Transverse colon (tissue), 4 donors: ENCODE data around the gene RIN3. TPM values are rescaled to one million over a fixed set of nuclear protein-coding genes. Genes with fewer than 3 reads are reported as not detected.
"Not testable (repeated sequence)": the region's sequence is repeated elsewhere in the genome, so short reads cannot be mapped to it uniquely, and the experiment has no call there.

ENCODE experiments used
- DNase-seq: peaks from one replicate; pipeline ENCODE4 v3.0.0-alpha.2; 2019
- H3K27ac ChIP-seq, 4 donors: fragments of 200-600 bp; sonication (generic); 2 replicates each; pipeline ENCODE4 v1.5.1; 2016 to 2018; ENCODE audit warnings: inconsistent platforms in 4 of 4
- H3K27me3 ChIP-seq: fragments of 200-600 bp; sonication (generic); 2 replicates; pipeline ENCODE4 v1.5.1; 2017; ENCODE audit warnings: inconsistent platforms
- H3K36me3 ChIP-seq, 4 donors: fragments of 200-600 bp; sonication (generic); 2 replicates each; pipeline ENCODE4 v1.5.1; 2017 to 2019; ENCODE audit warnings: inconsistent platforms in 4 of 4
- H3K4me1 ChIP-seq, 4 donors: fragments of 200-600 bp; sonication (generic); 2 replicates each; pipeline ENCODE4 v1.5.1; 2017 to 2020; ENCODE audit warnings: inconsistent platforms in 4 of 4
- H3K4me3 ChIP-seq, 4 donors: fragments of 200-600 bp; sonication (generic); 1 replicate in 1 of 4; 2 replicates in 3 of 4; pipeline versions ENCODE4 v1.5.1 to v1.6.1; 2017 to 2019; ENCODE audit warnings: inconsistent platforms in 4 of 4
- H3K9me3 ChIP-seq, 2 donors: fragments of 200-600 bp; sonication (generic); 2 replicates each; pipeline ENCODE4 v1.5.1; 2017 to 2019; ENCODE audit warnings: inconsistent platforms in 2 of 2
- EP300 ChIP-seq: sonication (generic); formaldehyde crosslinking; IDR thresholded peaks from one replicate; pipeline ENCODE4 v1.6.1; 2017; ENCODE audit warnings: antibody characterized with exemption, low read depth
- POLR2A ChIP-seq: fragments of 450-650 bp; IDR thresholded peaks from one replicate; pipeline ENCODE4 v1.6.1; 2016; ENCODE audit warnings: antibody characterized with exemption, mild to moderate bottlenecking, moderate library complexity
- POLR2AphosphoS5 ChIP-seq, 3 donors: sonication (generic); formaldehyde crosslinking; IDR thresholded peaks; one replicate each; pipeline ENCODE4 v1.6.1; 2016; ENCODE audit warnings: antibody characterized with exemption in 3 of 3
- WGBS, 2 donors: methylation state at CpG; one replicate each; pipeline ENCODE4 v1.1.5; 2018; ENCODE audit warnings: low coverage in 1 of 2; 5-methylcytosine and 5-hydroxymethylcytosine counted together
- in situ Hi-C, 4 donors: fragments of 200-750 bp; cut with MboI; loops; one replicate each; pipeline versions ENCODE4 v1.15.0 to v1.15.1; 2017; ENCODE audit warnings: low sequenced_read_pairs in 3 of 4, low pct_ligation_motif_present in 1 of 4, low pct_unique_long_range_greater_than_20kb in 1 of 4
- intact Hi-C: fragments of 100-400 bp; cut with DNase I; formaldehyde crosslinking; loops from one replicate; pipeline ENCODE4 v1.15.1; 2023; ENCODE audit warnings: low total_unique reads
- total RNA-seq, 4 donors: library from RNA; depleted of rRNA; stranded (reverse); fragments of >200 nt; gene quantifications; one replicate each; pipeline ENCODE4 v1.1.0, GENCODE V29; 2016
- TF ChIP-seq, protein P1 (sequence below), 5 experiments: fragments of 200-600 bp in 3 of 5; fragments of 450-650 bp in 2 of 5; sonication (generic) in 3 of 5; IDR thresholded peaks; 1 replicate in 2 of 5; 2 replicates in 3 of 5; pipeline ENCODE4 v1.5.1; 2016 to 2017; ENCODE audit warnings: antibody characterized with exemption in 5 of 5, inconsistent platforms in 3 of 5, mild to moderate bottlenecking in 2 of 5, moderate library complexity in 1 of 5

Gene RIN3
- total RNA-seq, 4 donors from 2014 or later: 16.2 to 24.3 (median 20.7) TPM

DNA sequence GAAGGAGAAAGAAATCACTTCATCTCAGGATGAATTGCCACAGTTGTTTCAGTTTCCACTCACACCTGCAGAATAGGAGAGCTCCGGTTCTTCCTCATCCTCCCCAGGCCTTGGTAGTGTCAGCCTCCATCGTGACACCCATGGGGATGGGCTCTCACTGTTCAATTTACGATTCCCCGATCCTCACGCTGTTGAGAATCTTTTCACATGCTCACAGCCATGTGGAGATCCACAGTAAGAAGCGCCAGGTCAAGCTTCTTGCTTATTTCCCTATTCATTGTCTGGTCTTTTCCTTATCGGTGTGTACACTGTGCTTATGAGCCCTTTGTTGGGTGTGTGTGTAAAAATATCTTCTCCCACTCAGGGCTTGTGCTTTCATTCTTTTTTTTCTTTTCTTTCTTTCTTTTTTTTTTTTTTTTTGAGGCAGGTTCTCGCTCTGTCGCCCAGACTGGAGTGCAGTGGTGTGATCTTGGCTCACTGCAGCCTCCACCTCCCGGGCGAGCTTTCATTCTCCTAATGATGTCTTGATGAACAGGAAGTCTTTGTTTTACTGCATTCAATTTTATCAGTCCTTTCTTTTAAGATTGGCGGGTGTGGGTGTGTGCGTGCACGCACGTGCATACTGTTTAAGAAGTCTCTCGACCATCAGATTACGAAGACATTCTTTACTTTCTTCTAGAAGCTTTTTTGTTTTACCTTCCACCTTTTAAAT is 21.5 kb downstream of the RIN3 start:
- peak overlapping the region; percentile 51 to 69 (median 60) for H3K27ac ChIP-seq
- DNase-seq: peak; percentile 48
- in situ Hi-C loops: no loop called here
- intact Hi-C loops: no loop called here
- peak overlapping the region in 1 of 4 donors; percentile 9 for H3K4me3 ChIP-seq
- no peak for TF ChIP-seq EP300
- TF ChIP-seq, protein P1, sequence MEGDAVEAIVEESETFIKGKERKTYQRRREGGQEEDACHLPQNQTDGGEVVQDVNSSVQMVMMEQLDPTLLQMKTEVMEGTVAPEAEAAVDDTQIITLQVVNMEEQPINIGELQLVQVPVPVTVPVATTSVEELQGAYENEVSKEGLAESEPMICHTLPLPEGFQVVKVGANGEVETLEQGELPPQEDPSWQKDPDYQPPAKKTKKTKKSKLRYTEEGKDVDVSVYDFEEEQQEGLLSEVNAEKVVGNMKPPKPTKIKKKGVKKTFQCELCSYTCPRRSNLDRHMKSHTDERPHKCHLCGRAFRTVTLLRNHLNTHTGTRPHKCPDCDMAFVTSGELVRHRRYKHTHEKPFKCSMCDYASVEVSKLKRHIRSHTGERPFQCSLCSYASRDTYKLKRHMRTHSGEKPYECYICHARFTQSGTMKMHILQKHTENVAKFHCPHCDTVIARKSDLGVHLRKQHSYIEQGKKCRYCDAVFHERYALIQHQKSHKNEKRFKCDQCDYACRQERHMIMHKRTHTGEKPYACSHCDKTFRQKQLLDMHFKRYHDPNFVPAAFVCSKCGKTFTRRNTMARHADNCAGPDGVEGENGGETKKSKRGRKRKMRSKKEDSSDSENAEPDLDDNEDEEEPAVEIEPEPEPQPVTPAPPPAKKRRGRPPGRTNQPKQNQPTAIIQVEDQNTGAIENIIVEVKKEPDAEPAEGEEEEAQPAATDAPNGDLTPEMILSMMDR (IDR thresholded peaks at IDR 0.05): no peak
- no peak for TF ChIP-seq POLR2A
- no peak for TF ChIP-seq POLR2AphosphoS5 (IDR thresholded peaks at IDR 0.05)
- WGBS, 2 donors: 28 to 50% methylated on average over 13 to 17 of the region's 17 CpGs
- H3K9me3 ChIP-seq: no peaks in the 10 kb centered on the region
- no peaks in the 10 kb centered on the region for H3K27me3 ChIP-seq
- H3K36me3 ChIP-seq: no peaks in the 10 kb centered on the region
- peaks cover 30 to 67% (median 50%) of the 10 kb centered on the region in 4 donors for H3K4me1 ChIP-seq

DNA sequence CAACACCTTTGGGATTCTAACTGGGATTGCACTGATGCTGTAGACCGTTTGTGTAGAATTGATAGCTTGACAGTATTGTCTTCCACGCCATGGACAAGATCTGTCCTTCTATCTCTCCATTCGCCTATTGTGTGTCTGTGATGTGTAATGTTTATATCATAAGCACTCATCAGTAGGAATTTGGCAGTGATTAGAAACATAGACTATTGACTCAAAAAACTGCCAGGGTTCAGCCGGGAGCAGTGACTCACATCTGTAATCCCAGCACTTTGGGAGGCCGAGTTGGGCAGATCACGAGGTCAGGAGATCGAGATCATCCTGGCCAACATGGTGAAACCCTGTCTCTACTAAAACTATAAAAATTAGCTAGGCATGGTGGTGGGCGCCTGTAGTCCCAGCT is 22.6 kb downstream of the RIN3 start:
- H3K27me3 ChIP-seq, H3K9me3 ChIP-seq, H3K36me3 ChIP-seq, intact Hi-C loops, DNase-seq, in situ Hi-C loops, H3K4me3 ChIP-seq: not testable (repeated sequence)
- peaks cover 35 to 73% (median 60%) of the 10 kb centered on the region in 4 donors for H3K4me1 ChIP-seq
- H3K27ac ChIP-seq: peak overlapping the region in 2 of 4 donors; percentile 54 to 69
- 70 to 100% methylated on average over 1 to 8 of the region's 8 CpGs for WGBS, 2 donors

DNA sequence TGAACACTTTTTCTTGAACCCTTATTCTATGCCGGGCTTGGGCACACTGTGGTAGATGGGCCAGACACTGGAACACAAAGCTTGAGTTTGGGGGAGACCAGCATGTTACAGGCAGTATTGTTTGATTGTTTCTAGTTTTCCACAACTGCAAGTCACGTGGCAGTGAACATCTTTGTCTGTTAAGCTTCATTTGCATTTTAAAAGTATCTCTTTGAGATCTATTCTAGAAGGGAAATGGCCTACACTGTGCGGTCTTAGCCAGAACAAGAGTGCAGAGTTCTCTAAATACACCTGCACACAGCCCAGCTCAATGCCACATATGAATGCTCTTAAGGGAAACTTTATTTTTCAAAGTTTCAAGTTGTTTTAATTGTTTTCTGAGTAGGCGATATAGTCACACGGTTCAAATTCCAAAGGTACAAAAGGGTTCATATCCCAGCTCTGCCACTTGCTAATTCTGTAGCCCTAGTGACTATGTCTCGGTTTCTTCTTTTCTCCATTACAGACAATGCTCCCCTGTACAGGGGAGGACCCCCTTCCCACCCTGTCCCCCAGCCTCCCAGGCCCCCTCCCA is 24.9 kb downstream of the RIN3 start:
- H3K36me3 ChIP-seq: no peaks in the 10 kb centered on the region
- H3K4me3 ChIP-seq: no peak overlapping the region
- no peaks in the 10 kb centered on the region for H3K9me3 ChIP-seq
- no peak for TF ChIP-seq POLR2AphosphoS5 (IDR thresholded peaks at IDR 0.05)
- TF ChIP-seq, protein P1 (IDR thresholded peaks at IDR 0.05): no peak
- no peak for TF ChIP-seq EP300
- TF ChIP-seq POLR2A: no peak
- WGBS, 2 donors: 63 to 64% methylated on average over 3 to 6 of the region's 6 CpGs
- peaks cover 24 to 56% (median 46%) of the 10 kb centered on the region in 4 donors for H3K4me1 ChIP-seq
- intact Hi-C loops: no loop called here
- in situ Hi-C loops: no loop called here
- DNase-seq: no peak
- H3K27ac ChIP-seq: peak overlapping the region; percentile 83 to 91 (median 84)
- no peaks in the 10 kb centered on the region for H3K27me3 ChIP-seq

DNA sequence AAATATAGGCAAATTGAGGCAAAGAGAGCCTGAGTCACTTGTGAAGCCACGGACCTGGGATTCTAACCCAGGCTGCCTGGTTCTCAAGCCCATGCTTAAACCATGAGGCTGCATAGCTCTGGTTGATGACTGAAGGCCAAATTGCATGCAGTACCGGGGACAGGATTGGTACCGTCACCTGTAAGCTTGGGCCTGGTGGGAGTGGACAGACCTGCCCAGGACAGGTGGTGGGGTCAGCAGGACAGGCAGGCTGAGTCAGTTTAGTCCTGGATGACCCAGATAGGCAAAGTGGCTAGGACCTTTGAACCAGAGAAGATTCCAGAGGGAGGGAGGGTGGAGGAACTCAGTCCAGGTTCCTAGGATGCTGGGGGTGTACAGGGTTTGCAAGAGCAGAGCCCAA is 25.8 kb downstream of the RIN3 start:
- 60 to 93% methylated on average over 1 to 3 of the region's 3 CpGs for WGBS, 2 donors

More for the DNA sequence above, 25.8 kb downstream of the RIN3 start:
- Histone ChIP-seq H3K27ac (peak overlapping the region; percentile 83 to 91 (median 84)), H3K4me3 (no peak overlapping the region), H3K9me3 (no peaks in the 10 kb centered on the region), H3K27me3 (no peaks in the 10 kb centered on the region), H3K4me1 (peaks cover 24 to 54% (median 44%) of the 10 kb centered on the region in 4 donors), H3K36me3 (no peaks in the 10 kb centered on the region)
- intact Hi-C loops: no loop called here
- no peak for DNase-seq
- in situ Hi-C loops: no loop called here
- TF ChIP-seq, protein P1 (IDR thresholded peaks at IDR 0.05): no peak
- TF ChIP-seq POLR2A (no peak), EP300 (no peak), POLR2AphosphoS5 (IDR thresholded peaks at IDR 0.05) (no peak)
